HG03354 (cell line): ENCODE measurements around the gene ZNF334.

Source experiments
- ATAC-seq: cut with Tn5 transposase; IDR thresholded peaks from one replicate; pipeline ENCODE4 v1.9.1; 2021; ENCODE audit warnings: mild to moderate bottlenecking; ENCODE audit not compliant: unreplicated experiment, poor library complexity, severe bottlenecking

Gene ZNF334

GRCh38 chr20:46494077-46494476 is 19.3 kb downstream of the ZNF334 start:
- ATAC-seq: no peak

DNA sequence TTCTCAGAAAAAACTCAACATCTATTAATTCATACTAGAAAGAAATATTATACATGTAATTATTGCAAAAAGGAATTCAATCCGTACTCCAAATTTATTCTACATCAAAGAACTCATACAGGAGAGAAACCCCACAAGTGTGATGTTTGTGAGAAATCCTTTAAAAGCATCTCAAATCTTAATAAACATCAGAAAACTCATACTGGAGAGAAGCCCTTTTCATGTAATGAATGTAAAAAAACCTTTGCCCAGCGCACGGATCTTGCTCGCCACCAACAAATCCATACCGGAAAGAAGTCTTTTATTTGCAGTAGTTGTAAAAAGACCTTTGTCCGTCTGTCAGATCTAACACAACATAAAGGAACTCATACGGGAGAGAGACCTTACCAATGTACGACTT is 22.0 kb downstream of the ZNF334 start:
- ATAC-seq: no peak

DNA sequence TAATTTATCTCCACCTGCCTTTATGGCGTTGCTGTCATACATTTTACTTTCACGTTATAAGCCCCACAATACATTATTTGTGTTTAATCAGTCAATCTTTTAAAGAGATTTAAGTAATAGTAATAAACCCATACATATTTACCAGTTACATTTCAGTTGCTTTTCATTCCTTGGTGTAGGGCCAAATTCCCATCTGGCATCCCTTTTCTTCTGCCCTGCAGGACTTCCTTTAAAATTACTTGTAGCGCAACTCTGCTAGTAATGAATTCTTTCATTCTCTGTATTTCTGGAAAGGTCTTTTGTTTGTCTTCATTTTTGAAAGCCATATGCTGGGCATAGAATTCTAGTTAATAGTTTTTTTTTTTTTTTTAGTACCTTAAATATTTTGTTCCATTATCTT is 24.9 kb downstream of the ZNF334 start:
- ATAC-seq: no peak

DNA sequence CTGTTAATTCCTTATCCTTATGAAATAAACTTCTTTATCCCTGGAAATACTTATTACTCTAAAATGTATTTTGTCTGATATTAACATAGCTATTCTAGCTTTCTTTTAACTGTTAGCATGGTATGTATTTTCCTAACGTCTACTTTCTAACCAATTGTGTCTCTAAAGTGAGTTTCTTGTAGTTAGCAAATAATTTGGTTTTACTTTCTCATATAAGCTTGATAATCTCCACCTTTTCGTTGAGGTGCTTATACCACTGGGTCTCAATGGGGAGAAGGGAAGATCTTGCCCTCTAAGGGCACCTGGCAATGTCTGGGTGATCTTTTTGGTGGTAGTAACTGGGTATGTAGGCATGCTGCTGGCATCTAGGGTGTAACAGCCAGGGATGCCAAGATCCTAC is 25.7 kb downstream of the ZNF334 start:
- no peak for ATAC-seq

- ATAC-seq: no peak
These were observed 27.9 kb downstream of the ZNF334 start for GRCh38 chr20:46485431-46485830.

DNA sequence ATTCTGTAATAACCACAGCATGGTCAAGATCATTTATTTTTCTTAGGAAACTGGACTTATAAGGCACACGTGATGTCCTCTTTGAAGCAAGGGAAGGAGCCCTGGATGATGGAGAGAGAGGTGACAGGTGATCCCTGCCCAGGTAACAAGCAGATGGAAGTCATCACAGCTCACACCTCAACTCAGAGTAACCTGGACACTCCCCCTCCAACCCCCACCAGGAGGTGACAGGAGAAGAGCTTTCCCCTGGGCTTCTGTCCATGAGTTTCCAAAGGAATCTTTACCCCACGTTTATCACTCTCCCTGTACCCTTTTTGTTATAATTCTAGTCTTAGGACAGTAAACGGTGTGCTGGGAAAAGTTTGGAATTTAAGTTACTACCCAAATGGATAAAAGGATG is 28.4 kb downstream of the ZNF334 start:
- no peak for ATAC-seq

GRCh38 chr20:46483879-46484278 is 29.5 kb downstream of the ZNF334 start:
- no peak for ATAC-seq

DNA sequence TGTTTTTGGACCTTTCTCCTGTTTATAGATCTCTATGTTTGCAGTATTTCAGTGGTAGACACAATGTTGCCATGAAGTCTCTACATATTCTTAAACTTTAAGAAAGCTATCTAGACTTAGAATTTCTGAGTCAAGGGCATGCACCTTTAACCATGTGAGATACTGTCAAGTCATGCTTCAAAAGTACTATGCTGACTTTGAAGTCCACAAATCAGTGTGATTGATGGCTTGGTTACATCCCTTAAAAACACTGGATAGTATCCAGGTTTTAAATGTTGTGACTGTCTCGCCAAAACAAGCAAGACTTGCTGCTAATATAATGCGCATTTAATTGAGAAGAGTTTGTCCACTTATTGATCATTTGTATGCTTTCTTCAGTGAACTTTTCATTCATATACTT is 30.5 kb downstream of the ZNF334 start:
- ATAC-seq: no peak

- no peak for ATAC-seq
These were observed 35.7 kb downstream of the ZNF334 start for GRCh38 chr20:46477640-46478039.

DNA sequence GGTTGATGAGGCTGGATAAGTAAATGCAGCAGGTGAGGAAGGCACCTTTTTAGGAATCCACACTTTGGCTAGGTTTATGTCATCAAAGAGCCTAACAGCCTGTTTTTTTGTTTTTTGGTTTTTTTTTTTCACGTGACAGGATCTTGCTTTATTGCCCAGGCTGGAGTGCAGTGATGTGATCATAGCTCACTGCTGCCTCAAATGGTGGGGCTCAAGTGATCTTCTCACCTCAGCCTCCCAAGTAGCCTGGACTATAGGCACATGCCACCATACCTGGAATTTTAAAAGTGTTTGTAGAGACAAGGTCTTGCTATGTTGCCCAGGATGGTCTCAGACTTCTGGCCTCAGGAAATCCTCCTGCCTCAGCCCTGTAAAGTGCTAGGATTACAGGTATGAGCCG is 36.1 kb downstream of the ZNF334 start:
- no peak for ATAC-seq

- no peak for ATAC-seq
These were observed 44.9 kb downstream of the ZNF334 start for GRCh38 chr20:46468508-46468907.

DNA sequence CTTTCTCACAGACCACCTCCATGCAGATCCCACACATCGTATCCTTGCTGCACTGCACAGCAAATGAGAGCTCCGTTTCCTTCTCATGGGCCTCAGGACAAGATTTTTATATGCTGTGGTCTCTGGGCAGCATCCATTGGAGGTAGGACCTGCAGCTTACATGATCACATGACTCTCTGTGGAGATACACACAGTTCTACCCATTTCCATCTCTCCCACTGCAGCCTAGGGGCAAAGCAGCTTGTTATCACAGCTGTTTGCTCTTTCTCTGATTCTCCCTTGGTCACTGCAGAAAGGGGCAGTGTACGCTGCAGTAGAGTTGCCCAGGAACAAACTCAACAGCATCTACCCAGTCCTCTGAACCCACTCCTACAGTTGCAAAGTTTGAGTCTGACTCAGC is 48.9 kb downstream of the ZNF334 start:
- no peak for ATAC-seq

DNA sequence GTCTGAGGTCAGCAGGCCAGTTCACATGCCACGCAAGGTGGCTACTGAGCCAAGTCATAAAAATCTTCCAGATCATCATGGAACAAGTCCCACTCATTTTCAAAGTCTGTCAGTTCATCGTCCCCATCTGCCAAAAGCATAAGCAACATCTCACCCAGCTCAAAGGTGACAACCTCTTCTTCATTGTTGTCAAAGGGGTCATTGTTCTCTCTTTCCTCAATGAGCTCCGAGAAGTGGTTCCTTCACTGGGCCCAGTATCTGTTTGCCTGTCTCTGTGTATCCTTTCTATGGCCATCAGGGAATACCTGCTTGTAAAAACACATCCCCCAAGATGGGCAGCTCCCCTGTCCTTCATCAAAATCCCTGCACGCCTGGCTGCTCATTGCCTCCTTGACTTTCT is 49.5 kb downstream of the ZNF334 start:
- ATAC-seq: no peak

DNA sequence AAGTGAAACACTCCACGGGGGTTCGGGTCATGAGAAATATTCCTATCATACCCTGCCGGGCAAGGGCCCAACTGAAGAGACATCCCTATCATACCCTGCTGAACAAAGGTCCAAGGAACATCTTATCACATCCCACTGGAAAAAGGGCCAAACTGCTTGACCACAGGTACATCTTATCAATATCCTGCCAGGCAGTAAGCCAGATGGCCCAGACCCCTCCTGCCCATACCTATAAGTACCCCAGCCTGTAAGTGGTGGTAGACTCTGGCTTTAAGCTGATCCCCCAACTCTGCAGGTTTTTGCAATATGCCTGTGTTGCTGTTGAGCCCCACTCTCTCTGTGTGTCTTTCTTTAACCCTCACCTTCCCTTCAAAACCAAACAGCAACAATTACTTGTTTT is 51.6 kb downstream of the ZNF334 start:
- ATAC-seq: no peak

DNA sequence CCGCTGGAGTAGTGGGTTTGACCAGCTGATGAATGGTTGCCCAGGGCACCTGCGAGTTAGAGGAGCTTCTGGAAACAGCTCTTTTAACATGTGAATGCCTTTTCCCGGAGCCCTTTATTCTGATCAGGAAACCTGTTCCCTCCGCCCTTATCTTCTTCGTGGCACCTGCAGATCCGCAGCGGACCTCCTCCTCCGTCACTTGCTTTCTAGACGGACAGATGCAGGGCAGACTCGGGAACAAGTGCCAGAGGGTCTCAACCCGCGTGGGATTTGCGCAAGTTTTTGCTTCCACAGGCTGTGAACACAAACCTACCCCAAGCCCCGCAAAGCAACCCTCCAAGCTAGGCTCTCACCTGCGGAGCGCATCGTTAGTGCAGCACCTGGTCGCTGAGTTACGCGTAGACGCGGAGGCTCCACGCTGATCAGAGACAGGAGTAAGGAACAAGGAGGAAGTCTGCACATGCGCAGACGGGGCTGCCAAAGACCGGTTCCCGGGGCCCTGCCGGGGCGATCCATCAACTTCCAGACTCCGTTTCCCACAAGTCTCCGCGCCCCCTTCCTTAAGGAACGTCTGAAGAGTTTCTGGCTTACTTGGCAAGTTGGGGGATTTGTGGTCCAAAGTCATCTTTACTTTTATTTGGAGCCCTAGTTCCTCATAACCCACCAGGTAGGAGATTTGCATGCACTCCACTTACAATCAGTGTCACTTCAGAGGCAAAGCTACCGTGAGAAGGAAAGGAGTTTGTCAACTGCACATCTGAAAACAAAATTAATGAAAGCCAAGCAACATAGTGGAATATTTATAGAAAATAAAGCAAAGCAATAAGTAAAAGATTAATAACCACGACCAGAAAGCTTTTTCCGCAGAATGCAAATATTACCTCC is 54.3 kb downstream of the ZNF334 start:
- ATAC-seq: no peak

GRCh38 chr20:46456255-46457028 is 56.9 kb downstream of the ZNF334 start:
- no peak for ATAC-seq

DNA sequence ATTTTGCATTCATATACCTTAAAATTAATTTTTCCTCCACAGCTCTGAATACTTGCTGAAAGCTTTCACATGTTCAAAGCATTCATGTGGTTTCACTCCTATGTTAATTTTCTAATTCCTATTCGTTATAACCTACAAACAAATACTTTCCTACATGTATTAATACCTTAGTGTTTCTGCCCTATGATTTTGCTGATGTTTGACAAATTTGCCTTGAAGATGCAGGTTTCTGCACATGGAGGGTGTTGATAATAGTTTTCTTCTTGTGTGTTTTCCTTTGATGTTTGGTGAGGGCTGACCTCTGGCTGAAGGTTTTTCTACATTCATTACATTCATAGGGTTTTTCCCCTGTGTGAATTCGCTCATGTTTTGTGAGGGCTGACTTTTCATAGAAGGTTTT is 57.6 kb downstream of the ZNF334 start:
- no peak for ATAC-seq
